ENCODE measurements around the gene THOC1. TPM values are rescaled to one million over a fixed set of nuclear protein-coding genes. Genes with fewer than 3 reads are reported as not detected.

THOC1 gene
- total and polyA plus RNA-seq, 2 of the 4 experiments (the other 2 are of a cell fraction) = 13.3 to 15.8 TPM

DNA sequence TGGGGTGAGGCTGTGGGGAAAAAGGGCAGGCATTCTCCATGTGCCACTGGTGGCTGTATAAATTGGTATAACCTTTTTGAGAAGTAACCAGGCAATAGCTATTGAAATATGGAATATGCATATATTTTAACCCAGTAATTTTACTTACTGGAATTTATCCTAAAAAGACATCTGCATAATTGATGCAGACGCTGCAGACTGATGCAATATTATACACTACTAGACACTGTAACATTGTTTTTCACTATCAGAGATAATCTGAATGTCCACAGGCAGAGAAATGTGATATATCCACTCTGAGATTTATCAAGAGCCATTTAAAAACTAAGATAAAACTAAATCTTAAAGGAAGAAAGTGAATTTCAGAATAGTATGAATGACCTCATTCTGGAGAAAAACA is 14.7 kb downstream of the THOC1 start:
- no peak overlapping the region for H4K91ac ChIP-seq (ENCODE audit: insufficient read depth, low read depth, low read length)
- H3K9me3 ChIP-seq (ENCODE audit: control insufficient read depth, insufficient read depth, low read length) = no peaks in the 10 kb centered on the region

More for the DNA sequence above, 14.7 kb downstream of the THOC1 start:
- H2BK20ac ChIP-seq (ENCODE audit: low read depth, low read length) = no peak overlapping the region
- H3K4me2 ChIP-seq (ENCODE audit: low read depth, low read length) = no peak overlapping the region
- no peak overlapping the region for H3K4me3 ChIP-seq (ENCODE audit: insufficient read depth, low read depth, low read length)
- H3K79me1 ChIP-seq (ENCODE audit: low read depth in 1 of 2, low read length in 2 of 2) = no peaks in the 10 kb centered on the region; a peak in 1 of 4 replicates
- peaks cover 2% of the 10 kb centered on the region; the same call in 1 of the 2 replicates for H3K9me1 ChIP-seq (ENCODE audit: insufficient read depth, low read length)
- BruUV-seq (replicated peaks) = no TSS peak
- H4K8ac ChIP-seq (ENCODE audit: low read depth in 2 of 2, low read length in 2 of 2) = no peak overlapping the region
- no peak overlapping the region for H3K23ac ChIP-seq (ENCODE audit: low read depth, low read length)
- no peaks in the 10 kb centered on the region for H3K4me1 ChIP-seq (ENCODE audit: control insufficient read depth, insufficient read depth, low read length)
- H3K14ac ChIP-seq (replicated peaks; ENCODE audit: low read depth, low read length) = no peak overlapping the region
- H2AK9ac ChIP-seq (replicated peaks; ENCODE audit: low read depth, low read length, poor library complexity) = no peak overlapping the region
- in situ Hi-C loops (cut with MboI; ENCODE audit: low sequenced_read_pairs) (no loop called here), dilution Hi-C loops (cut with HindIII; ENCODE audit: low sequenced_read_pairs, unreplicated experiment) (no loop called here), intact Hi-C loops (cut with micrococcal nuclease) (no loop called here)
- ATAC-seq (ENCODE audit: low read depth) = no peak
- no peak overlapping the region for H4K5ac ChIP-seq (ENCODE audit: low read depth, low read length)
- H3K56ac ChIP-seq (ENCODE audit: extremely low read depth, insufficient read depth, low read length) = no peak overlapping the region
- DNase-seq = no peak
- H2AFZ ChIP-seq (replicated peaks; ENCODE audit: low read length, poor library complexity) = no peak overlapping the region
- H3K27me3 ChIP-seq (ENCODE audit: control insufficient read depth, insufficient read depth, low read length) = no peaks in the 10 kb centered on the region
- H3K9ac ChIP-seq (ENCODE audit: low read depth, low read length) = no peak overlapping the region
- H3K4ac ChIP-seq (ENCODE audit: low read depth, low read length) = no peak overlapping the region
- H4K20me1 ChIP-seq (ENCODE audit: insufficient read depth, low read length) = no peaks in the 10 kb centered on the region
- no peak overlapping the region for H2AK5ac ChIP-seq (ENCODE audit: low read depth, low read length)
- H3K18ac ChIP-seq (ENCODE audit: low read depth, low read length) = no peak overlapping the region
- no peak overlapping the region for H3K27ac ChIP-seq (ENCODE audit: insufficient read depth, low read length)
- H2BK120ac ChIP-seq (ENCODE audit: low read depth, low read length) = no peak overlapping the region
- H2BK15ac ChIP-seq (ENCODE audit: low read depth, low read length) = no peak overlapping the region
- WGBS, 2 experiments (ENCODE audit: extremely low coverage in 2 of 2, insufficient read length in 1 of 2) = no CpG with 5 or more reads among the region's 1 CpG
- no peak for TF ChIP-seq RAD21 (IDR thresholded peaks at IDR 0.05; ENCODE audit: low read length)
- no peak for TF ChIP-seq MXI1 (IDR thresholded peaks at IDR 0.05; ENCODE audit: borderline replicate concordance, low read depth, low read length)
- no peak for TF ChIP-seq MAFK (IDR thresholded peaks at IDR 0.05; ENCODE audit: low read depth, low read length)
- TF ChIP-seq, protein P1, sequence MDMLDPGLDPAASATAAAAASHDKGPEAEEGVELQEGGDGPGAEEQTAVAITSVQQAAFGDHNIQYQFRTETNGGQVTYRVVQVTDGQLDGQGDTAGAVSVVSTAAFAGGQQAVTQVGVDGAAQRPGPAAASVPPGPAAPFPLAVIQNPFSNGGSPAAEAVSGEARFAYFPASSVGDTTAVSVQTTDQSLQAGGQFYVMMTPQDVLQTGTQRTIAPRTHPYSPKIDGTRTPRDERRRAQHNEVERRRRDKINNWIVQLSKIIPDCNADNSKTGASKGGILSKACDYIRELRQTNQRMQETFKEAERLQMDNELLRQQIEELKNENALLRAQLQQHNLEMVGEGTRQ (IDR thresholded peaks at IDR 0.05; ENCODE audit: low read depth, low read length) = no peak
- TF ChIP-seq NFE2L2 (IDR thresholded peaks at IDR 0.05; ENCODE audit: low read depth, low read length) = no peak
- TF ChIP-seq, protein P2, sequence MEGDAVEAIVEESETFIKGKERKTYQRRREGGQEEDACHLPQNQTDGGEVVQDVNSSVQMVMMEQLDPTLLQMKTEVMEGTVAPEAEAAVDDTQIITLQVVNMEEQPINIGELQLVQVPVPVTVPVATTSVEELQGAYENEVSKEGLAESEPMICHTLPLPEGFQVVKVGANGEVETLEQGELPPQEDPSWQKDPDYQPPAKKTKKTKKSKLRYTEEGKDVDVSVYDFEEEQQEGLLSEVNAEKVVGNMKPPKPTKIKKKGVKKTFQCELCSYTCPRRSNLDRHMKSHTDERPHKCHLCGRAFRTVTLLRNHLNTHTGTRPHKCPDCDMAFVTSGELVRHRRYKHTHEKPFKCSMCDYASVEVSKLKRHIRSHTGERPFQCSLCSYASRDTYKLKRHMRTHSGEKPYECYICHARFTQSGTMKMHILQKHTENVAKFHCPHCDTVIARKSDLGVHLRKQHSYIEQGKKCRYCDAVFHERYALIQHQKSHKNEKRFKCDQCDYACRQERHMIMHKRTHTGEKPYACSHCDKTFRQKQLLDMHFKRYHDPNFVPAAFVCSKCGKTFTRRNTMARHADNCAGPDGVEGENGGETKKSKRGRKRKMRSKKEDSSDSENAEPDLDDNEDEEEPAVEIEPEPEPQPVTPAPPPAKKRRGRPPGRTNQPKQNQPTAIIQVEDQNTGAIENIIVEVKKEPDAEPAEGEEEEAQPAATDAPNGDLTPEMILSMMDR (conservative IDR thresholded peaks at IDR 0.05; ENCODE audit: low read depth, low read length) = no peak
- no peak for TF ChIP-seq BHLHE40 (IDR thresholded peaks at IDR 0.05; ENCODE audit: low read depth, low read length)
- TF ChIP-seq MAZ (IDR thresholded peaks at IDR 0.05; ENCODE audit: borderline replicate concordance, low read depth, low read length) = no peak
- no peak for TF ChIP-seq RCOR1 (IDR thresholded peaks at IDR 0.05; ENCODE audit: insufficient replicate concordance, low read length)
- TF ChIP-seq CEBPB (IDR thresholded peaks at IDR 0.05; ENCODE audit: low read depth, low read length) = no peak
- TF ChIP-seq RFX5 (IDR thresholded peaks at IDR 0.05; ENCODE audit: low read depth, low read length) = no peak
- ChIA-PET CTCF (no interaction called here), POLR2A (ENCODE audit: unreplicated experiment) (no interaction called here)
- H3K36me3 ChIP-seq (ENCODE audit: control insufficient read depth, insufficient read depth, low read length) = peaks cover 26% of the 10 kb centered on the region
- no peak overlapping the region for H2BK5ac ChIP-seq (ENCODE audit: low read depth, low read length, poor library complexity, severe bottlenecking)
